Measurements from ENCODE around the gene NPR1. TPM values are rescaled to one million over a fixed set of nuclear protein-coding genes. Genes with fewer than 3 reads are reported as not detected.
A peak's percentile ranks its signal among the peaks of the same experiment; 100 is the strongest.

Gene NPR1
- total RNA-seq, 1 donor = under 0.01 TPM

DNA sequence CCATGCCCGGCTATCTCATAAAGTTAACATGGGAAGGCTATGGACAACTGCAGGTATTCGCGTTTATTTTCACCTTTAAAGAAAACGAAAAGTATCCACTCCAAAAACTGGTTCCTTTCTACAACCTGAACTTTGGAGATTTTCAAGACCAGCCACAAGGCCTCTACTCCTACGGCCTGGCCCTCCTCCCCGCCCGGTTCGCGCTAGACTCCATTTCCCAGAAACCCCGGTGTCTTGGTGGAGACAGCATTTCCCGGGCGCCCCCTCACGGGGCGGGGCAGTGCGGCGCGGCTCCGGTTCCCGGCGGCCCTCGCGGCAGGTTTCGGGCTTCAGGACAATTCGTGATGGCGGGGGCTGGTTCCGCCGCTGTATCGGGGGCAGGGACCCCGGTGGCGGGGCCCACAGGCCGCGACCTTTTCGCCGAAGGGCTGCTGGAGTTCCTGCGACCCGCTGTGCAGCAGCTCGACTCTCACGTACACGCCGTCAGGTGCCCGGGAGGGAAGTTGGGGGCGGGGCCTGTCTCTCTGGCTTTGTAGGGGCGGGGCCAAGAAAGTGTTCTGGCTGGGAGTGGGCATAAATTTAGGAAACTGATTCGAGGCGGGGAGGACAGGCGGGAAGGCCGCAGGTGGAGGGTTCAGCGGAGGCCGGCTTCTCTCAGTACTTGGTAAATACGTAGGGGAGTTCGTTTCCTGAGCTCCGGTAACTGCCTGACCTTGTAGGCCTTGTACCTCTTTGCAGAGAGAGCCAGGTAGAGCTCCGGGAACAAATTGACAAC lies 19.9 kb upstream of the NPR1 start, which contains the start of gene SNAPIN:
Gene SNAPIN (plus strand): TSS at position 304 of the 775 bp plus-strand sequence. CDS start 41 bp downstream, at position 345.
- peak within 1 kb of the TSS; percentile 80 for H3K4me3 ChIP-seq (ENCODE audit: insufficient read depth, low read length)
- H4K20me1 ChIP-seq (ENCODE audit: insufficient read depth, low read length) = peaks cover 3% of the 10 kb centered on the region
- no peaks in the 10 kb centered on the region for H3K9me3 ChIP-seq (ENCODE audit: low read depth, low read length)
- peak within 1 kb of the TSS; percentile 96 for H3K4me2 ChIP-seq (ENCODE audit: insufficient read depth, low read length)
- H3K27ac ChIP-seq (ENCODE audit: low read depth, low read length) = peak within 1 kb of the TSS; percentile 69
- H3K27me3 ChIP-seq (ENCODE audit: insufficient read depth, low read length) = no peaks in the 10 kb centered on the region
- H3K36me3 ChIP-seq (ENCODE audit: insufficient read depth, low read length) = peaks cover 30% of the 10 kb centered on the region
- H3K79me2 ChIP-seq (ENCODE audit: insufficient read depth, low read length) = peaks cover 18% of the 10 kb centered on the region
- DNase-seq (ENCODE audit: insufficient read length, low spot score, missing footprints) = peak; percentile 97
- peak within 1 kb of the TSS; percentile 84 for H2AFZ ChIP-seq (ENCODE audit: low read length)
- H3K4me1 ChIP-seq (ENCODE audit: insufficient read depth, low read length) = peaks cover 14% of the 10 kb centered on the region
- TF ChIP-seq, protein P1, sequence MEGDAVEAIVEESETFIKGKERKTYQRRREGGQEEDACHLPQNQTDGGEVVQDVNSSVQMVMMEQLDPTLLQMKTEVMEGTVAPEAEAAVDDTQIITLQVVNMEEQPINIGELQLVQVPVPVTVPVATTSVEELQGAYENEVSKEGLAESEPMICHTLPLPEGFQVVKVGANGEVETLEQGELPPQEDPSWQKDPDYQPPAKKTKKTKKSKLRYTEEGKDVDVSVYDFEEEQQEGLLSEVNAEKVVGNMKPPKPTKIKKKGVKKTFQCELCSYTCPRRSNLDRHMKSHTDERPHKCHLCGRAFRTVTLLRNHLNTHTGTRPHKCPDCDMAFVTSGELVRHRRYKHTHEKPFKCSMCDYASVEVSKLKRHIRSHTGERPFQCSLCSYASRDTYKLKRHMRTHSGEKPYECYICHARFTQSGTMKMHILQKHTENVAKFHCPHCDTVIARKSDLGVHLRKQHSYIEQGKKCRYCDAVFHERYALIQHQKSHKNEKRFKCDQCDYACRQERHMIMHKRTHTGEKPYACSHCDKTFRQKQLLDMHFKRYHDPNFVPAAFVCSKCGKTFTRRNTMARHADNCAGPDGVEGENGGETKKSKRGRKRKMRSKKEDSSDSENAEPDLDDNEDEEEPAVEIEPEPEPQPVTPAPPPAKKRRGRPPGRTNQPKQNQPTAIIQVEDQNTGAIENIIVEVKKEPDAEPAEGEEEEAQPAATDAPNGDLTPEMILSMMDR (IDR thresholded peaks at IDR 0.05; ENCODE audit: extremely low read depth, low read depth, low read length) = no peak

DNA sequence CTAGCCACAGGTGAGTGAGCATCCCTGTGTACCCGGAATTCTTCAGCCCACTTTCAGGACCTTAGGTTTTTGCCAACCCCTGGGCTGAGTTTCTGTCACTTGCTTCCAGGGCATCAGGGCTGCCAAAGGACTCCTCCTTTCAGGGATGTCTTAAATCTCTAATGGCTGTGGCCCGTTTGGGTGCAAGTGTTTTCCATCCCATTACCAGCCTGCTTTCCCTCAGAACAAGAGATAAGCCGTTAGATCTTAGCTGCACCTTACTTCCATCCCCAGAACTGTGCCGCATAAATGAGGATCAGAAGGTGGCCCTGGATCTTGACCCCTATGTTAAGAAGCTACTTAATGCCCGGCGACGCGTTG lies 19.3 kb upstream of the NPR1 start:
- Histone ChIP-seq H3K79me2 (ENCODE audit: insufficient read depth, low read length) (peaks cover 18% of the 10 kb centered on the region), H3K36me3 (ENCODE audit: insufficient read depth, low read length) (peaks cover 36% of the 10 kb centered on the region), H4K20me1 (ENCODE audit: insufficient read depth, low read length) (peaks cover 3% of the 10 kb centered on the region), H3K9me3 (ENCODE audit: low read depth, low read length) (no peaks in the 10 kb centered on the region), H3K4me2 (ENCODE audit: insufficient read depth, low read length) (peak overlapping the region; percentile 96), H3K27ac (ENCODE audit: low read depth, low read length) (peak overlapping the region; percentile 69), H2AFZ (ENCODE audit: low read length) (peak overlapping the region; percentile 84), H3K4me1 (ENCODE audit: insufficient read depth, low read length) (peaks cover 18% of the 10 kb centered on the region), H3K4me3 (ENCODE audit: insufficient read depth, low read length) (peak overlapping the region; percentile 80), H3K27me3 (ENCODE audit: insufficient read depth, low read length) (no peaks in the 10 kb centered on the region)
- TF ChIP-seq, protein P1 (IDR thresholded peaks at IDR 0.05; ENCODE audit: extremely low read depth, low read depth, low read length) = no peak
- no peak for DNase-seq (ENCODE audit: insufficient read length, low spot score, missing footprints)

DNA sequence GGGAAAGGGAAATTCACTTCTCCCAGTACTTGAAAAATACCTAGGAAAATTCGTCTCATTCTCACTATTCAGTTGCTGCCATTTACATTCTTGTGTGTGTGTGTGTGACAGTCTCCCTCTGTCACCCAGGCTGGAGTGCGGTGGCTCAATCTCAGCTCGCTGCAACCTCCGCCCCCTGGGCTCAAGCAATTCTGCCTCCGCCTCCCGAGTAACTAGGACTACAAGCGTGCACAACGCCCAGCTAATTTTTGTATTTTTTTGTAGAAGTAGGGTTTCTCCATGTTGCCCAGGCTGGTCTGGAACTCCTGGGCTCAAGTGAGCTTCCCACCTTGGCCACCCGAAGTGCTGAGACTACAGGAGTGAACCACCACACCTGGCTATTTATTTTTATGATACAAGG lies 18.8 kb upstream of the NPR1 start:
- TF ChIP-seq, protein P1 (IDR thresholded peaks at IDR 0.05; ENCODE audit: extremely low read depth, low read depth, low read length) = no peak
- H3K9me3 ChIP-seq (ENCODE audit: low read depth, low read length) = no peaks in the 10 kb centered on the region
- no peak overlapping the region for H2AFZ ChIP-seq (ENCODE audit: low read length)
- H3K4me3 ChIP-seq (ENCODE audit: insufficient read depth, low read length) = peak overlapping the region; percentile 80
- peaks cover 20% of the 10 kb centered on the region for H3K79me2 ChIP-seq (ENCODE audit: insufficient read depth, low read length)
- no peak for DNase-seq (ENCODE audit: insufficient read length, low spot score, missing footprints)
- no peaks in the 10 kb centered on the region for H3K27me3 ChIP-seq (ENCODE audit: insufficient read depth, low read length)
- peaks cover 41% of the 10 kb centered on the region for H3K36me3 ChIP-seq (ENCODE audit: insufficient read depth, low read length)
- peak overlapping the region; percentile 96 for H3K4me2 ChIP-seq (ENCODE audit: insufficient read depth, low read length)
- H3K4me1 ChIP-seq (ENCODE audit: insufficient read depth, low read length) = peaks cover 18% of the 10 kb centered on the region
- no peak overlapping the region for H3K27ac ChIP-seq (ENCODE audit: low read depth, low read length)
- peaks cover 3% of the 10 kb centered on the region for H4K20me1 ChIP-seq (ENCODE audit: insufficient read depth, low read length)

DNA sequence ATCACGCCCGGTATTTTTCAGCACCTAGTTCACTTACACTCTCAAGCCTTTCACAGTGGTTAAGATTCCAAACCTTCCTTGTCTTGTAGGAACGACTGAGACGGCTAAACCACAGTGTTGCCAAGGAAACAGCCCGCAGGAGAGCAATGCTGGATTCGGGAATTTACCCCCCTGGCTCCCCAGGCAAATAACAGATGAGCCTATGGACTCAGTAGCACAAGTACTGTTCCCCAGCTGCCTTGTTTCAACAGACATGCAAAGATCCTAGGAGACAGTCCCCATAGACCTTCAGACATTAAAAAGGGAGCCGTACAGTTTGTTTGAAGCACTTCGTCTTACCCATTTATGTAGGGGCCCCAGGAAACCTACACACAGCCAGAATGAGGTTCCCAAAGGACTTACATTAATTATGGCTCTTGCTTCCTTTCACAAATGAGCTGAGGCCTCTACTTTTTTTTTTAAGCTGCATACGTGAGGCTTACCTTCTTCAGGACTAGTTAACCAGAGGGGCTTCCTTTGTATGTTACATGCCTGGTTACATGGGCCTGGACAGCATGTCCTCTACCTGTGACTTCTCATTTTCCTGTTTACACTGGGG lies 17.3 kb upstream of the NPR1 start:
- Histone ChIP-seq H3K27me3 (ENCODE audit: insufficient read depth, low read length) (no peaks in the 10 kb centered on the region), H3K27ac (ENCODE audit: low read depth, low read length) (no peak overlapping the region), H2AFZ (ENCODE audit: low read length) (no peak overlapping the region), H3K9me3 (ENCODE audit: low read depth, low read length) (no peaks in the 10 kb centered on the region), H3K36me3 (ENCODE audit: insufficient read depth, low read length) (peaks cover 57% of the 10 kb centered on the region), H4K20me1 (ENCODE audit: insufficient read depth, low read length) (peaks cover 3% of the 10 kb centered on the region), H3K4me3 (ENCODE audit: insufficient read depth, low read length) (no peak overlapping the region), H3K4me1 (ENCODE audit: insufficient read depth, low read length) (peaks cover 18% of the 10 kb centered on the region), H3K79me2 (ENCODE audit: insufficient read depth, low read length) (peaks cover 20% of the 10 kb centered on the region), H3K4me2 (ENCODE audit: insufficient read depth, low read length) (no peak overlapping the region)
- no peak for DNase-seq (ENCODE audit: insufficient read length, low spot score, missing footprints)
- TF ChIP-seq, protein P1 (IDR thresholded peaks at IDR 0.05; ENCODE audit: extremely low read depth, low read depth, low read length) = no peak

Measured in osteoblast (primary cell).